Stimulated activated CD8-positive, alpha-beta memory T cell treated with anti-CD3 and anti-CD28 coated beads, Interleukin-7, amount 100 ng/mL, for 24 hours (primary cell): ENCODE results near the gene SMPD4.
"Not testable (repeated sequence)": the region's sequence is repeated elsewhere in the genome, so short reads cannot be mapped to it uniquely, and the experiment has no call there.

Source experiments
- DNase-seq: peaks from one replicate; pipeline ENCODE4 v3.0.0-alpha.2; 2020; ENCODE audit warnings: low read depth

Gene SMPD4

GRCh38 chr2:130139331-130140280 is 41.8 kb downstream of the SMPD4 start:
- not testable (repeated sequence) for DNase-seq

GRCh38 chr2:130138841-130139251 is 42.6 kb downstream of the SMPD4 start:
- not testable (repeated sequence) for DNase-seq

GRCh38 chr2:130138326-130138725 is 43.1 kb downstream of the SMPD4 start:
- not testable (repeated sequence) for DNase-seq

GRCh38 chr2:130137118-130137517 is 44.3 kb downstream of the SMPD4 start:
- not testable (repeated sequence) for DNase-seq

GRCh38 chr2:130136546-130136945 is 44.9 kb downstream of the SMPD4 start:
- DNase-seq, result not testable (repeated sequence)

GRCh38 chr2:130135692-130136541 is 45.5 kb downstream of the SMPD4 start:
- DNase-seq, result no peak

- not testable (repeated sequence) for DNase-seq
Observed at GRCh38 chr2:130129120-130129829, 52.1 kb downstream of the SMPD4 start, which contains the start of gene POTEF. TSS of gene POTEF (minus strand) at chr2:130129222. CDS start at chr2:130120515, 8,707 bp downstream.

- DNase-seq, result not testable (repeated sequence)
Observed at GRCh38 chr2:130128464-130128863, 52.9 kb downstream of the SMPD4 start.

GRCh38 chr2:130127726-130128125 is 53.7 kb downstream of the SMPD4 start:
- not testable (repeated sequence) for DNase-seq

- not testable (repeated sequence) for DNase-seq
Observed at GRCh38 chr2:130120924-130121323, 60.5 kb downstream of the SMPD4 start.

- DNase-seq, result not testable (repeated sequence)
Observed at GRCh38 chr2:130102597-130103363, 78.6 kb downstream of the SMPD4 start.
